HFF-Myc (cell line): Measurements from ENCODE around the gene CASTOR2.
"Not testable (repeated sequence)": the region's sequence is repeated elsewhere in the genome, so short reads cannot be mapped to it uniquely, and the experiment has no call there.

Experiments
- DNase-seq: peaks from one replicate; pipeline ENCODE4 v3.0.0-alpha.2; 2011; ENCODE audit warnings: low read depth; ENCODE audit errors: extremely low read depth
- H3K4me3 ChIP-seq: replicated peaks from 2 replicates; pipeline ENCODE4 v1.5.1; 2011; ENCODE audit warnings: low read depth, mild to moderate bottlenecking, control low read depth, low read length
- CTCF ChIP-seq: IDR thresholded peaks from 2 replicates; pipeline ENCODE4 v1.5.1; 2012; ENCODE audit warnings: mild to moderate bottlenecking, low read depth, low read length, control low read depth; ENCODE audit errors: missing control alignments

The CASTOR2 gene

GRCh38 chr7:75064291-75064690 lies 99.8 kb downstream of the CASTOR2 start:
- no peak overlapping the region for H3K4me3 ChIP-seq
- DNase-seq: no peak
- no peak for TF ChIP-seq CTCF

DNA sequence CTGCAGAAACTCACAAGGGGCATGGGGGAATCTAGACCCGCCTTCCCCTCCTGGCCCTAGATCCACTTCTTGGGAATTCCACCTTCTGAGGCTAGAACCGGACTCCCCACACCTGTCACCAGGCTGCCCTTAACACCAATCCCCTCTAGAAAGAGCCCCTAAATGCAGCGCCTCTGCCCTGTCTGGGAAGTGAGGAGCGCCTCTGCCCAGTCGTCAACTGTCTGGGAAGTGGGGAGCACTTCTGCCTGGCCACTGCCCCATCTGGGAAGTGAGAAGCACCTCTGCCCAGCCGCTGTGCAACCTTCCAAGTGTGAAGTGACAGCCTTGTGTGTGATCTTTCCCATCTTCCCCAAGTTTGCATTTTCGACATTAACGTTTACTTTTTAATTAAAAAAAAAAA lies 100.3 kb downstream of the CASTOR2 start:
- no peak for TF ChIP-seq CTCF
- DNase-seq: no peak
- H3K4me3 ChIP-seq: no peak overlapping the region

DNA sequence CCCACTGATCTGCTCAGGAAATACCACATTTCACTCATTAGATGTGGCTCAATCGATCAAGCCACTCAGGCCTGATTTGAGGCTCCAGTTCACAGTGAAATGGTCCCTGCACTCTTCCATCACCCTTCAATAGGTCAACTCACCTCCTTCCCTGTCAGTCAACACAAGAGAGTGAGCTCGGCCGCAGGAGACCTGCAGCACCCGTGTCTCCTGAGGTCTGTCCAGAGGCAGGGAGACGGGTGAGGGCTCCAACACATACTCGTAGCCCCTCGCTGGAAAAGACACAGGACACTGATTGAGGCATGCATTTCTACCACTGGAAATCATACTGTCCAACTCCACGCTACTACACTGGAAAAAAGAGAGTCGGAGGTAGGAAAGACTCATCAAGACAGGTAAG lies 102.0 kb downstream of the CASTOR2 start:
- no peak for TF ChIP-seq CTCF
- no peak for DNase-seq

GRCh38 chr7:75072981-75073283 lies 108.4 kb downstream of the CASTOR2 start:
- H3K4me3 ChIP-seq: peak overlapping the region; percentile 87
- DNase-seq: no peak
- no peak for TF ChIP-seq CTCF

More for the DNA sequence above, 102.0 kb downstream of the CASTOR2 start:
- no peak overlapping the region for H3K4me3 ChIP-seq

- peak overlapping the region; percentile 87 for H3K4me3 ChIP-seq
- not testable (repeated sequence) for DNase-seq
Observed at GRCh38 chr7:75074262-75074641, 109.7 kb downstream of the CASTOR2 start.
